Measurements from ENCODE around the gene LHFPL4.
"Not testable (repeated sequence)": the region's sequence is repeated elsewhere in the genome, so short reads cannot be mapped to it uniquely, and the experiment has no call there.

Gene LHFPL4

GRCh38 chr3:9542182-9542581 is 11.4 kb downstream of the LHFPL4 start:
- no peak for DNase-seq (ENCODE audit: low read depth, low spot score)

GRCh38 chr3:9536212-9536611 is 17.4 kb downstream of the LHFPL4 start:
- no peak for DNase-seq (ENCODE audit: low read depth, low spot score)

GRCh38 chr3:9534429-9534828 is 19.2 kb downstream of the LHFPL4 start:
- no peak for DNase-seq (ENCODE audit: low read depth, low spot score)

GRCh38 chr3:9525078-9525477 is 28.5 kb downstream of the LHFPL4 start:
- no peak for DNase-seq (ENCODE audit: low read depth, low spot score)

- DNase-seq (ENCODE audit: low read depth, low spot score), result no peak
Measured at GRCh38 chr3:9514956-9515355, 38.7 kb downstream of the LHFPL4 start.

- no peak for DNase-seq (ENCODE audit: low read depth, low spot score)
Measured at GRCh38 chr3:9514306-9514705, 39.3 kb downstream of the LHFPL4 start.

GRCh38 chr3:9512456-9513045 is 41.1 kb downstream of the LHFPL4 start:
- DNase-seq (ENCODE audit: low read depth, low spot score), result no peak

- peak; percentile 51 for DNase-seq (ENCODE audit: low read depth, low spot score)
Measured at GRCh38 chr3:9508781-9509180, 44.8 kb downstream of the LHFPL4 start.

- DNase-seq (ENCODE audit: low read depth, low spot score), result no peak
Measured at GRCh38 chr3:9507586-9508578, 45.7 kb downstream of the LHFPL4 start.

- peak; percentile 96 for DNase-seq (ENCODE audit: low read depth, low spot score)
Measured at GRCh38 chr3:9503283-9503682, 50.3 kb downstream of the LHFPL4 start.

- no peak for DNase-seq (ENCODE audit: low read depth, low spot score)
Measured at GRCh38 chr3:9501226-9501625, 52.4 kb downstream of the LHFPL4 start.

GRCh38 chr3:9500108-9501050 is 53.2 kb downstream of the LHFPL4 start:
- DNase-seq (ENCODE audit: low read depth, low spot score), result peak; percentile 90

GRCh38 chr3:9499455-9500107 is 54.0 kb downstream of the LHFPL4 start:
- no peak for DNase-seq (ENCODE audit: low read depth, low spot score)

GRCh38 chr3:9498781-9499180 is 54.8 kb downstream of the LHFPL4 start:
- no peak for DNase-seq (ENCODE audit: low read depth, low spot score)

- no peak for DNase-seq (ENCODE audit: low read depth, low spot score)
Measured at GRCh38 chr3:9497821-9498565, 55.6 kb downstream of the LHFPL4 start.

GRCh38 chr3:9496893-9497292 is 56.7 kb downstream of the LHFPL4 start:
- no peak for DNase-seq (ENCODE audit: low read depth, low spot score)

- not testable (repeated sequence) for DNase-seq (ENCODE audit: low read depth, low spot score)
Measured at GRCh38 chr3:9494036-9494435, 59.6 kb downstream of the LHFPL4 start.

- no peak for DNase-seq (ENCODE audit: low read depth, low spot score)
Measured at GRCh38 chr3:9491506-9491905, 62.1 kb downstream of the LHFPL4 start.

- no peak for DNase-seq (ENCODE audit: low read depth, low spot score)
Measured at GRCh38 chr3:9485248-9485647, 68.4 kb downstream of the LHFPL4 start.

GRCh38 chr3:9480265-9480664 is 73.4 kb downstream of the LHFPL4 start:
- DNase-seq (ENCODE audit: low read depth, low spot score), result no peak

GRCh38 chr3:9476935-9477334 is 76.7 kb downstream of the LHFPL4 start:
- no peak for DNase-seq (ENCODE audit: low read depth, low spot score)
